GM18868 (cell line): ENCODE measurements around the gene AKAP13.
"Not testable (repeated sequence)": the region's sequence is repeated elsewhere in the genome, so short reads cannot be mapped to it uniquely, and the experiment has no call there.

Experiments
- ATAC-seq: cut with Tn5 transposase; IDR thresholded peaks from one replicate; pipeline ENCODE4 v1.9.1; 2021; ENCODE audit warnings: mild to moderate bottlenecking, moderate library complexity; ENCODE audit not compliant: unreplicated experiment

Gene AKAP13

GRCh38 chr15:85795337-85796305, 415.2 kb downstream of the AKAP13 start:
- no peak for ATAC-seq

GRCh38 chr15:85796371-85796770, 416.0 kb downstream of the AKAP13 start:
- ATAC-seq: not testable (repeated sequence)
